Left cardiac atrium (tissue), 4 donors: ENCODE results near the gene AP4S1. TPM values are rescaled to one million over a fixed set of nuclear protein-coding genes. Genes with fewer than 3 reads are reported as not detected.
"Not testable (repeated sequence)": the region's sequence is repeated elsewhere in the genome, so short reads cannot be mapped to it uniquely, and the experiment has no call there.

Experiments used
- ATAC-seq, 2 donors: fragments of 200-7000 bp; cut with Tn5 transposase; one replicate each; pipeline ENCODE4 v1.9.1; 2020; ENCODE audit warnings: mild to moderate bottlenecking in 2 of 2, moderate library complexity in 2 of 2
- DNase-seq: peaks from one replicate; pipeline ENCODE4 v3.0.0-alpha.2; 2020
- intact Hi-C, 2 donors: fragments of 100-400 bp; cut with DNase I; formaldehyde crosslinking; loops; one replicate each; pipeline versions ENCODE4 v1.14.1 to v1.15.1; 2022 to 2023
- long read RNA-seq: library from polyadenylated mRNA; unstranded; transcript quantifications from one replicate; pipeline ENCODE4 v2.0.0, GENCODE V29; 2021
- total RNA-seq, 2 donors: library from RNA; stranded (reverse); fragmentation: NEBNext Ultra II Directional; extraction: Animal tissue kit (Norgen Biotek cat#: 25700); gene quantifications; one replicate each; pipeline ENCODE4 v1.2.1, GENCODE V29; 2021
- donor health status: DM: no; HTN: yes; CAD: no.
- donor health status: DM: no; HTN: yes; CAD: no; lungs with severe emphysema.
- donor health status: DM: yes; HTN: yes; CAD: no.
- donor health status: Dilated cardiomyopathy.

The AP4S1 gene, protein sequence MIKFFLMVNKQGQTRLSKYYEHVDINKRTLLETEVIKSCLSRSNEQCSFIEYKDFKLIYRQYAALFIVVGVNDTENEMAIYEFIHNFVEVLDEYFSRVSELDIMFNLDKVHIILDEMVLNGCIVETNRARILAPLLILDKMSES
- 1 to 10 TPM; 6.3 to 7.5 TPM for total RNA-seq
- long read RNA-seq, partial matches to known transcripts = 0 of 1 reads
- long read RNA-seq, other reads (novel, unspliced or antisense) = 1 of 1 reads

DNA sequence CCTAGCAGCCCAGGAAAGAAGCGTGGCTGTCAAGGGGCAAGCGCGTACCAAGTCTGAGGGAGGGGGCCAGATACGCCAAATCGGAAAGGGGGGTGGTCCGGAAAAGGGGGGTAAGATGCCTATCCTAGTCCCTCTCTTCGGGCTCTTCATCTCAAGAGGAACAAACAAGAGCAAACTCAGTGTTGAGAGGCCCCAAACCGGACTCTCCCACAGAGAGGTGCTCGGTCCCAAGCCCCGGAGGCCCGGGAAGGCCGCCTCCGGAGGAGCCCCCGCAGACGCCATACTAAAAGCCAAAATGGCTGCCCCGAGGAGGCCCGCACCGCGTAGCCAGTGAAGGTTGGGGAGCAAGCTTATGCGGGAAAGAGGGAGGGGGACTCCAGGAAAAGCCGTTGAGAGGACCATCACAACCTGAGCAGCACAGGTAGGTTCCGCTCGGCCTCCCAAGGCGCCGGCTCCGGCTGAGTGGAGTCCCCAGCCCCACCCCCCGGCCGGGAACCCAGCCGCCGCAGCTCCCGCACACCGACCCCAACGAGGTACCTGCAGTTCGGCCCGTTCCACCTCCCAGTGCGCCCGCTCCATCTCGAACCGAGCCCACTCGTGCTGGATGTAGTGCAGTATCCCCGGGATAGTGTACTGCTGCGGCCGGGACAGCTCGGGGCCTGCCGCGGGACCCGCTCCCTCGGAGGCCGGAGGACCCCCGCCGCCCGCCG, at the start of gene AP4S1:
Gene AP4S1, plus strand, starts transcription at position 283 of the 710 bp plus-strand sequence. CDS start 40,548 bp downstream, outside the sequence.
- intact Hi-C loops = loop anchor here in 1 of 2 donors (5.0 kb wide), 1 partner anchor 33 kb away; no protein-coding TSS in a partner anchor
- ATAC-seq = peak; percentile 41 to 42

DNA sequence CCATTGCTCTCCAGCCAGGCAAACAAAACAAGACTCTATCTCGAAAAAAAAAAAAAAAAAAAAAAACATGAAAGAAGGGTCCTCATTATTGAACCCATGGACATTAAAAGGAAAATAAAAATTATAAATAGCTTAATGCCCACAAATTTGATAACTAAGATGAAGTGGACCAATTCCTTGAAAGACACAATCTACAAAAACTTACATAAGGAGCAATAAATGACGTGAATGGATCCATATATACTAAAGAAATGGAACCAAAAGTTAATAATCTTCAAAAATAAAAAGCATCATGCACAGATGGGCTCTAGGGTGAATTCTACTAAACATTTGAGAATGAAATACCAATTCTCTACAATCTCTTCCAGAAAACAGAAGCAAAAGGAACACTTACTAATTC, 47.7 kb upstream of the AP4S1 start:
- no peak for ATAC-seq
- DNase-seq = no peak
- intact Hi-C loops = no loop called here

More for the DNA sequence above, at the start of gene AP4S1:
- peak; percentile 46 for DNase-seq

DNA sequence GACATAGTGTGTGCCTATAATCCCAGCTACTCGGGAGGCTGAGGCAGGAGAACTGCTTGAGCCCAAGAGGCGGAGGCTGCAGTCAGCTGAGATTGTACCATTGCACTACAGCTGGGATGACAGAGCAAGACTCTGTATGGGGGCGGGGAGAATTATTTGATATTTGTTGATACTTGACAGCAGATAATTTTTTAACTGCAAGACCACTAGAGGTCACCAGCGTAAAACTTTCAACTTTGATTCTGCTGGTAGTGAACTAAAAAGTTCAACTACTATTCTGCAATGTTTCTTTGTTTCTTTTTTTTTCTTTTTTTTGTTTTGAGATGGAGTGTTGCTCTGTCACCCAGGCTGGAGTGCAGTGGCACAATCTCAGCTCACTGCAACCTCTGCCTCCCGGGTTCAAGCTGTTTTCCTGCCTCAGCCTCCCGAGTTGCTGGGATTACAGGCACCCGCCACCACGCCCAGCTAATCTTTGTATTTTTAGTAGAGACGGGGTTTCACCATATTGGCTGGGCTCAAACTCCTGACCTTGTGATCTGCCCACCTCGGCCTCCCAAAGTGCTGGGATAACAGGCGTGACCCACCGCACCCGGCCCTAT, 45.2 kb upstream of the AP4S1 start:
- DNase-seq = not testable (repeated sequence)
- intact Hi-C loops = loop anchor here (2.0 to 5.0 kb wide), 2 partner anchors 102 to 103 kb away; no protein-coding TSS in a partner anchor
- ATAC-seq = peak; percentile 71 to 76

DNA sequence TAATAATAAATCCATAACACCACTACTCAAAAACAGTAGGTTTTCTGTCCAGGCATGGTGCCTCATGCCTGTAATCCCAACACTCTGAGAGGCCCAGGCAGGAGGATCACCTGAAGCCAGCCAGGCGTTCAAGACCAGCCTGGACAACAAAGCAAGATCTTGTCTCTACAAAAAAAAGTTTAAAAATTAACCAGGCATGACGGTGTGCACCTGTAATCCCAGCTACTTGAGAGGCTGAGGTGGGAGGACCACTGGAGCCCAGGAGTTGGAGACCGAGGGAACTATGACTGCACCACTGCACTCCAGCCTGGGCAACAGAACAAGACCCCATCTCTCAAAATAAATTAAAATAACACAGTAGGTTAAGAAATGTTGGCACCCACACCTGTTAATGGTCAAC, 44.5 kb upstream of the AP4S1 start:
- no peak for ATAC-seq
- DNase-seq = no peak
- intact Hi-C loops = loop anchor here (2.0 to 5.0 kb wide), 2 partner anchors 101 to 102 kb away; no protein-coding TSS in a partner anchor

GRCh38 chr14:30982533-30982932, 42.9 kb upstream of the AP4S1 start:
- ATAC-seq (no peak), DNase-seq (no peak)
- intact Hi-C loops = loop anchor here in 1 of 2 donors (5.0 kb wide), 1 partner anchor 100 kb away; no protein-coding TSS in a partner anchor

GRCh38 chr14:30983858-30984257, 41.6 kb upstream of the AP4S1 start:
- intact Hi-C loops = loop anchor here in 1 of 2 donors (5.0 kb wide), 1 partner anchor 98 kb away; no protein-coding TSS in a partner anchor
- ATAC-seq (no peak), DNase-seq (no peak)

DNA sequence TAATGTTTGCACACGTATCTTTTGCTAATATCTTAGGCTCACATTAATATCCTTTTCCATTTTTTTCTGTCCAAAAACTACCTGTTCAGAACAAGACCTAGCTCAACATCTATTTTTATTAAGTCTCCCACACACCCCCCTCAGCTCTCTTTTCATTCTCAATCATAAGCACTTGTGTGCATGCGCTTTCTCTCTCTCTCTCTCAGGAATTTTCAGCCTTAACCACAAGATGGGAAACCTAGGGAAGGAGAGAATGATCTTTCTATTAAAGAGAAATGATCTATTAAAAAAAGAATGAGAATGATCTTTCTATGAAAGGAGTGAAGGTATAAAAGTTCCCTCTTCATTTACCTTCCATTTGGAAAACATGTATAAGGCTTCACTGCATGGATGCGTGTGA, 39.7 kb upstream of the AP4S1 start:
- DNase-seq = no peak
- no peak for ATAC-seq
- intact Hi-C loops = no loop called here

GRCh38 chr14:30988509-30988908, 36.9 kb upstream of the AP4S1 start:
- intact Hi-C loops = no loop called here
- DNase-seq = no peak
- peak in 1 of 2 donors; percentile 47 for ATAC-seq

- ATAC-seq (no peak), DNase-seq (no peak)
- intact Hi-C loops = loop anchor here in 1 of 2 donors (5.0 kb wide), 1 partner anchor 37 kb away; the partner anchor contains the start of genes AP4S1 and STRN3
Measured at GRCh38 chr14:30990770-30991169, 34.7 kb upstream of the AP4S1 start.

GRCh38 chr14:30991408-30991807, 34.0 kb upstream of the AP4S1 start:
- ATAC-seq (no peak), DNase-seq (no peak)
- intact Hi-C loops = loop anchor here in 1 of 2 donors (5.0 kb wide), 1 partner anchor 36 kb away; the partner anchor contains the start of genes AP4S1 and STRN3

DNA sequence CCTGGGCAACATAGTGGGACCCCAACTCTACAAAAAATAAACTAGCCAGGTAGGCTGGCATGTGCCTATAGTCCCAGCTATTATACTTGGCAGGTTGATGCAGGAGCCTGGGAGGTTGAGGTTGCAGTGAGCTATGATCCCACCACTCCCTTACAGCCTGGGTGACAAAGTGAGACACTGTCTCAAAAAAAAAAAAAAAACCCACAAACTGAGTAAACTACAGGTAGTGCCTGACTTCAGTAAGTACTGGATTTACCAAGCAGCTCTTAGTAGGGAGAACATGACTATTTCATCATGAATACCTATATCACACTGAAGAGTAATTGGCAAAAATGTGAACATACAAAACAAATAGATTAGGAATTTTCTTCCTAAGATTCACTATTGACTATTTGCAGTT, 32.4 kb upstream of the AP4S1 start:
- ATAC-seq (no peak), DNase-seq (no peak)
- intact Hi-C loops = loop anchor here in 1 of 2 donors (5.0 kb wide), 1 partner anchor 34 kb away; the partner anchor contains the start of genes AP4S1 and STRN3

- ATAC-seq (peak in 1 of 2 donors; percentile 69), DNase-seq (no peak)
- intact Hi-C loops = loop anchor here in 1 of 2 donors (5.0 kb wide), 1 partner anchor 32 kb away; the partner anchor contains the start of genes AP4S1 and STRN3
Measured at GRCh38 chr14:30994681-30995620, 30.5 kb upstream of the AP4S1 start.

DNA sequence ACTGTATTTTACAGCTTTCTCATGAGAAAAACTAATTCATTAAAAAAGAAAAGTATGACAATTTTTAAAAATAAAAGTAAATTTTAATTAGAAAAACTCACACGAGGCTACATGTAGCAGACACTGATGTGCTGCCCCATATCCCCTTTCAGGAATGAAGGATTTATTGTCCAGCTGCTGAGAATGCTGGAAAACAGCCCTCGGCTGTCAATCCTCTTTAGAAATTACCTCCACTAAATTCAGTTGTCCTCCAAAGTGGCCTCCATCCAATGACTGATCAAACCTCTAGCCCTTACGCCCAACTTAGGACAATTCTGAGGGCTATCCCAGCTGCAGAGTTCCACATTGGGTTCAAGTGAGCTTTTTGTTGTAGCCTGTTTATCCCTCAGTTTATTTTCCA, 29.8 kb upstream of the AP4S1 start:
- intact Hi-C loops = no loop called here
- DNase-seq (no peak), ATAC-seq (no peak)

DNA sequence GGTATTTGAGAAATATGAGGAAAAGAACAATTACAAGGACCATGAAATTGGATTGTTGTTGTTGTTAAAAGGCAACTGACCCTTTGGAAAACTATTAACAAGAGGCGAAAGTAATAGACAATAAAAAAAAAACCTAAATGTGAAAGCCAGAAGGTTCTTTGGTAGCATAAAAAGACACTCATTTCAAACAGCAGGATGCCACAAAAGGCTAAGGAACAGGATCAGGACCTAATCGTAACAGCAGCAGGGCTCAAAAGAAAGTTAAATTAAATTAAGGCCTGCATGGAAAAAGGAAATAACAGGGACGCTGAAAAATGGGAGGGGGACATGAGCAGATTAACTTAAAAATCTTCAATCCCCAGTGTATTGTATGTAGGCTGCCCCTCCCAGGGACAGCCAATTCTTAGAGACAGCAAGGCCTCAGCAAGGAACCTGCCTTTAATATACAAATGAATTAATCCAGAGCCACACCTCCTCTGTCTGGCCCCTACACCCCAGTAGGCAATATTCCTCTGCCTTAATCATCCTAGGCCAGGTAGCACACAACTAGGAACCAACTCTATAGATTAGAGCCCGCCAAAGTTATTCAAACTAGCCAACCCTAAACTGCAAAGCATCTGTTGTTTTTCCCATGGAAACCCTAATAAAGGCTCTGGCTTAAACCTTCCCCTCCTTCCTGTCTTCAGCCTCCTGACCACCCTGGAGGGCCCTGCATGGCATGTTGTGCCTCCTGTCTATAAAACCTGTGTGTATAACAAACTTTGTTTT, 28.4 kb upstream of the AP4S1 start:
- no peak for ATAC-seq
- intact Hi-C loops = no loop called here

GRCh38 chr14:30998100-30998706, 27.2 kb upstream of the AP4S1 start:
- ATAC-seq (no peak), DNase-seq (no peak)
- intact Hi-C loops = no loop called here

More for the DNA sequence above, 28.4 kb upstream of the AP4S1 start:
- no peak for DNase-seq

- no peak for ATAC-seq
Measured at GRCh38 chr14:30999038-30999773, 26.2 kb upstream of the AP4S1 start.

More at GRCh38 chr14:30999038-30999773, 26.2 kb upstream of the AP4S1 start:
- DNase-seq = no peak
- intact Hi-C loops = no loop called here
